BE2C (cell line): Measurements from ENCODE around the gene ACE.
A peak's percentile ranks its signal among the peaks of the same experiment; 100 is the strongest.

ENCODE experiments used
- DNase-seq: peaks from one replicate; pipeline ENCODE4 v3.0.0-alpha.2; 2020
- H3K27me3 ChIP-seq: fragments of 250-450 bp; sonication (Bioruptor Pico); 2 replicates; pipeline ENCODE4 v1.5.1; 2020; ENCODE audit warnings: mild to moderate bottlenecking
- H3K36me3 ChIP-seq: fragments of 250-450 bp; sonication (Bioruptor Pico); 2 replicates; pipeline ENCODE4 v1.5.1; 2020; ENCODE audit warnings: mild to moderate bottlenecking
- H3K4me1 ChIP-seq: fragments of 250-450 bp; sonication (Bioruptor Pico); 2 replicates; pipeline ENCODE4 v1.5.1; 2020
- H3K4me3 ChIP-seq: 2 replicates; pipeline ENCODE4 v1.5.1; 2011; ENCODE audit warnings: low read depth, low read length
- H3K9me3 ChIP-seq: fragments of 250-450 bp; sonication (Bioruptor Pico); 2 replicates; pipeline ENCODE4 v1.5.1; 2020
- CTCF ChIP-seq: IDR thresholded peaks from 2 replicates; pipeline ENCODE4 v1.5.1; 2012; ENCODE audit warnings: mild to moderate bottlenecking, low read depth, low read length

The ACE gene

GRCh38 chr17:63445571-63445953 is 31.3 kb upstream of the ACE start:
- Histone ChIP-seq H3K27me3 (no peaks in the 10 kb centered on the region), H3K4me1 (peaks cover 45% of the 10 kb centered on the region), H3K4me3 (no peak overlapping the region), H3K9me3 (no peaks in the 10 kb centered on the region), H3K36me3 (no peaks in the 10 kb centered on the region)
- DNase-seq: no peak
- TF ChIP-seq CTCF: no peak

GRCh38 chr17:63445954-63446752 is 30.7 kb upstream of the ACE start, which contains the start of gene CYB561:
TSS of gene CYB561 (minus strand) at chr17:63446306. CDS start at chr17:63437547, 8,759 bp downstream.
- Histone ChIP-seq H3K4me3 (peak within 1 kb of the TSS; percentile 28), H3K36me3 (no peaks in the 10 kb centered on the region), H3K4me1 (peaks cover 41% of the 10 kb centered on the region), H3K9me3 (no peaks in the 10 kb centered on the region), H3K27me3 (no peaks in the 10 kb centered on the region)
- no peak for DNase-seq
- TF ChIP-seq CTCF: no peak

GRCh38 chr17:63446753-63447470 is 29.9 kb upstream of the ACE start:
- H3K27me3 ChIP-seq: no peaks in the 10 kb centered on the region
- H3K36me3 ChIP-seq: no peaks in the 10 kb centered on the region
- TF ChIP-seq CTCF: 0 out of 2 replicates have a peak, but pooled peaks have one; percentile 8
- DNase-seq: peak; percentile 89
- H3K4me3 ChIP-seq: peak overlapping the region; percentile 28
- H3K9me3 ChIP-seq: no peaks in the 10 kb centered on the region
- peaks cover 35% of the 10 kb centered on the region for H3K4me1 ChIP-seq

GRCh38 chr17:63447471-63448009 is 29.3 kb upstream of the ACE start:
- H3K4me1 ChIP-seq: peaks cover 37% of the 10 kb centered on the region
- no peaks in the 10 kb centered on the region for H3K36me3 ChIP-seq
- no peak overlapping the region for H3K4me3 ChIP-seq
- no peaks in the 10 kb centered on the region for H3K27me3 ChIP-seq
- H3K9me3 ChIP-seq: no peaks in the 10 kb centered on the region
- peak; percentile 43 for DNase-seq
- peak; percentile 14; the same call in 1 of the 2 replicates for TF ChIP-seq CTCF

- peaks cover 42% of the 10 kb centered on the region for H3K4me1 ChIP-seq
Measured at GRCh38 chr17:63448655-63449054, 28.2 kb upstream of the ACE start.

More at GRCh38 chr17:63448655-63449054, 28.2 kb upstream of the ACE start:
- no peaks in the 10 kb centered on the region for H3K27me3 ChIP-seq
- no peaks in the 10 kb centered on the region for H3K36me3 ChIP-seq
- no peaks in the 10 kb centered on the region for H3K9me3 ChIP-seq
- no peak for TF ChIP-seq CTCF
- no peak for DNase-seq
- no peak overlapping the region for H3K4me3 ChIP-seq
